HUES6 (cell line): ENCODE measurements around the gene TGDS.
A peak's percentile ranks its signal among the peaks of the same experiment; 100 is the strongest.

Experiments
- H3K27ac ChIP-seq: 2 replicates; pipeline ENCODE4 v1.7.0; 2013; ENCODE audit warnings: low read depth, mild to moderate bottlenecking, low read length, inconsistent platforms
- H3K27me3 ChIP-seq: 2 replicates; pipeline ENCODE4 v1.6.1; 2013; ENCODE audit warnings: low read length; ENCODE audit not compliant: control insufficient read depth, insufficient read depth
- H3K36me3 ChIP-seq: 2 replicates; pipeline ENCODE4 v1.6.1; 2013; ENCODE audit warnings: low read length; ENCODE audit not compliant: control insufficient read depth, insufficient read depth
- H3K4me1 ChIP-seq: 2 replicates; pipeline ENCODE4 v1.6.1; 2013; ENCODE audit warnings: low read length; ENCODE audit not compliant: control insufficient read depth, insufficient read depth
- H3K4me3 ChIP-seq: 2 replicates; pipeline ENCODE4 v1.5.1; 2013; ENCODE audit warnings: low read depth, low read length
- H3K9ac ChIP-seq: one replicate; pipeline ENCODE4 v1.6.1; 2013; ENCODE audit warnings: mild to moderate bottlenecking, low read length
- H3K9me3 ChIP-seq: 2 replicates; pipeline ENCODE4 v1.6.1; 2013; ENCODE audit warnings: low read depth, low read length; ENCODE audit not compliant: control insufficient read depth, insufficient read depth

Gene TGDS

GRCh38 chr13:94599877-94600276, 3.9 kb upstream of the TGDS start:
- peaks cover 7% of the 10 kb centered on the region for H3K27me3 ChIP-seq
- H3K4me3 ChIP-seq = no peak overlapping the region
- H3K27ac ChIP-seq = no peak overlapping the region
- no peak overlapping the region for H3K9ac ChIP-seq
- peaks cover 4% of the 10 kb centered on the region; the same call in 1 of the 2 replicates for H3K4me1 ChIP-seq
- H3K9me3 ChIP-seq = peaks cover 7% of the 10 kb centered on the region; the same call in 1 of the 2 replicates
- no peaks in the 10 kb centered on the region for H3K36me3 ChIP-seq

- no peak overlapping the region for H3K4me3 ChIP-seq
- H3K27ac ChIP-seq = no peak overlapping the region
- H3K9ac ChIP-seq = no peak overlapping the region
- H3K36me3 ChIP-seq = peaks cover 4% of the 10 kb centered on the region; the same call in 1 of the 2 replicates
- H3K27me3 ChIP-seq = peaks cover 7% of the 10 kb centered on the region
- H3K4me1 ChIP-seq = peaks cover 11% of the 10 kb centered on the region
- H3K9me3 ChIP-seq = peaks cover 7% of the 10 kb centered on the region; the same call in 1 of the 2 replicates
These were observed 2.3 kb upstream of the TGDS start for GRCh38 chr13:94598281-94598680.

GRCh38 chr13:94596575-94596971, 621 bp upstream of the TGDS start:
- Histone ChIP-seq H3K4me3 (peak overlapping the region; percentile 87), H3K36me3 (peaks cover 17% of the 10 kb centered on the region), H3K27ac (no peak overlapping the region), H3K9me3 (peaks cover 7% of the 10 kb centered on the region; the same call in 1 of the 2 replicates), H3K9ac (peak overlapping the region; percentile 31), H3K27me3 (peaks cover 7% of the 10 kb centered on the region), H3K4me1 (peaks cover 11% of the 10 kb centered on the region)

- peaks cover 11% of the 10 kb centered on the region for H3K4me1 ChIP-seq
- H3K27ac ChIP-seq = peak overlapping the region; percentile 36
- no peaks in the 10 kb centered on the region for H3K27me3 ChIP-seq
- peaks cover 29% of the 10 kb centered on the region for H3K36me3 ChIP-seq
- H3K9ac ChIP-seq = peak overlapping the region; percentile 89
- no peaks in the 10 kb centered on the region for H3K9me3 ChIP-seq
- peak overlapping the region; percentile 87 for H3K4me3 ChIP-seq
These were observed 677 bp downstream of the TGDS start for GRCh38 chr13:94595001-94595949.

- no peaks in the 10 kb centered on the region for H3K27me3 ChIP-seq
- no peaks in the 10 kb centered on the region for H3K9me3 ChIP-seq
- peaks cover 11% of the 10 kb centered on the region for H3K4me1 ChIP-seq
- H3K27ac ChIP-seq = no peak overlapping the region
- H3K36me3 ChIP-seq = peaks cover 47% of the 10 kb centered on the region
- H3K4me3 ChIP-seq = no peak overlapping the region
- no peak overlapping the region for H3K9ac ChIP-seq
These were observed 5.2 kb downstream of the TGDS start for GRCh38 chr13:94590744-94591143.

- no peaks in the 10 kb centered on the region for H3K9me3 ChIP-seq
- H3K36me3 ChIP-seq = peaks cover 64% of the 10 kb centered on the region
- no peak overlapping the region for H3K9ac ChIP-seq
- H3K4me3 ChIP-seq = no peak overlapping the region
- H3K27me3 ChIP-seq = no peaks in the 10 kb centered on the region
- H3K27ac ChIP-seq = no peak overlapping the region
- no peaks in the 10 kb centered on the region for H3K4me1 ChIP-seq
These were observed 7.4 kb downstream of the TGDS start for GRCh38 chr13:94588541-94588940.

- no peak overlapping the region for H3K4me3 ChIP-seq
- no peak overlapping the region for H3K9ac ChIP-seq
- no peaks in the 10 kb centered on the region for H3K4me1 ChIP-seq
- H3K27ac ChIP-seq = no peak overlapping the region
- no peaks in the 10 kb centered on the region for H3K27me3 ChIP-seq
- peaks cover 68% of the 10 kb centered on the region for H3K36me3 ChIP-seq
- no peaks in the 10 kb centered on the region for H3K9me3 ChIP-seq
These were observed 9.6 kb downstream of the TGDS start for GRCh38 chr13:94586371-94586770.

GRCh38 chr13:94585543-94586101, 10.3 kb downstream of the TGDS start:
- no peak overlapping the region for H3K9ac ChIP-seq
- no peak overlapping the region for H3K4me3 ChIP-seq
- no peak overlapping the region for H3K27ac ChIP-seq
- H3K27me3 ChIP-seq = no peaks in the 10 kb centered on the region
- H3K36me3 ChIP-seq = peaks cover 67% of the 10 kb centered on the region
- H3K9me3 ChIP-seq = no peaks in the 10 kb centered on the region
- H3K4me1 ChIP-seq = no peaks in the 10 kb centered on the region

GRCh38 chr13:94583926-94584325, 12.0 kb downstream of the TGDS start:
- peaks cover 76% of the 10 kb centered on the region for H3K36me3 ChIP-seq

GRCh38 chr13:94579063-94579462, 16.9 kb downstream of the TGDS start:
- no peaks in the 10 kb centered on the region for H3K27me3 ChIP-seq
- H3K9me3 ChIP-seq = no peaks in the 10 kb centered on the region
- H3K4me1 ChIP-seq = no peaks in the 10 kb centered on the region
- H3K9ac ChIP-seq = no peak overlapping the region
- H3K36me3 ChIP-seq = peaks cover 97% of the 10 kb centered on the region
- no peak overlapping the region for H3K27ac ChIP-seq
- H3K4me3 ChIP-seq = no peak overlapping the region

More at GRCh38 chr13:94583926-94584325, 12.0 kb downstream of the TGDS start:
- H3K9ac ChIP-seq = no peak overlapping the region
- H3K4me3 ChIP-seq = no peak overlapping the region
- no peaks in the 10 kb centered on the region for H3K9me3 ChIP-seq
- no peak overlapping the region for H3K27ac ChIP-seq
- H3K27me3 ChIP-seq = no peaks in the 10 kb centered on the region
- H3K4me1 ChIP-seq = no peaks in the 10 kb centered on the region

- H3K9me3 ChIP-seq = no peaks in the 10 kb centered on the region
- peaks cover 44% of the 10 kb centered on the region for H3K36me3 ChIP-seq
- H3K9ac ChIP-seq = no peak overlapping the region
- no peak overlapping the region for H3K27ac ChIP-seq
- H3K27me3 ChIP-seq = no peaks in the 10 kb centered on the region
- no peaks in the 10 kb centered on the region for H3K4me1 ChIP-seq
- H3K4me3 ChIP-seq = no peak overlapping the region
These were observed 26.3 kb downstream of the TGDS start for GRCh38 chr13:94569615-94570014.
